Ovary (tissue), 3 donors: ENCODE measurements around the gene METTL13.

Experiments
- CTCF ChIP-seq, 3 donors: fragments of 450-650 bp in 2 of 3; fragments of 200-600 bp in 1 of 3; IDR thresholded peaks; one replicate each; pipeline versions ENCODE4 v1.5.1 to v1.8.0; 2016 to 2022; ENCODE audit warnings: antibody characterized with exemption in 3 of 3, mild to moderate bottlenecking in 1 of 3
- EP300 ChIP-seq: sonication (generic); formaldehyde crosslinking; IDR thresholded peaks from one replicate; pipeline ENCODE4 v1.6.1; 2017; ENCODE audit warnings: antibody characterized with exemption
- POLR2A ChIP-seq: fragments of 450-650 bp; IDR thresholded peaks from one replicate; pipeline ENCODE4 v1.6.1; 2017; ENCODE audit warnings: antibody characterized with exemption, mild to moderate bottlenecking, moderate library complexity
- donor health status: DM: no; HTN: no; CAD: no.

GRCh38 chr1:171754971-171755370 is 26.5 kb upstream of the METTL13 start:
- no peak for TF ChIP-seq CTCF (IDR thresholded peaks at IDR 0.05)
- no peak for TF ChIP-seq POLR2A
- TF ChIP-seq EP300 = no peak
